GM12878 (cell line): ENCODE measurements around the gene PAPPA. TPM values are rescaled to one million over a fixed set of nuclear protein-coding genes. Genes with fewer than 3 reads are reported as not detected.

ENCODE experiments used
- ATAC-seq: fragments of 200-7000 bp; cut with Tn5 transposase; 3 replicates; pipeline ENCODE4 v1.9.1; 2020; ENCODE audit warnings: mild to moderate bottlenecking, moderate library complexity
- BruUV-seq: library from RNA; stranded (reverse); fragments of 400-500 nt; replicated peaks from 2 replicates; lab custom pipeline; 2021; lab: Mats Ljungman, UMichigan
- CTCF ChIA-PET: fragments of 300-600 bp; sonication (Branson Sonifier 250); formaldehyde crosslinking; extraction: SDS; loops from one replicate; lab custom pipeline; 2021; ENCODE audit warnings: inconsistent platforms; lab: Yijun Ruan, JAX
- POLR2A ChIA-PET: fragments of 350-600 bp; formaldehyde crosslinking; extraction: SDS; loops from one replicate; lab custom pipeline; 2021; ENCODE audit warnings: inconsistent platforms; lab: Charles Lee
- RAD21 ChIA-PET: fragments of 300-600 bp; sonication (Branson Sonifier 250); formaldehyde crosslinking; loops from one replicate; lab custom pipeline; 2023; ENCODE audit warnings: antibody characterized with exemption; ENCODE audit not compliant: unreplicated experiment; lab: Charles Lee
- SMC1A ChIA-PET: fragments of 300-600 bp; sonication (Branson Sonifier 250); formaldehyde crosslinking; loops from one replicate; lab custom pipeline; 2023; ENCODE audit not compliant: unreplicated experiment, uncharacterized antibody; lab: Charles Lee
- DNase-seq: peaks from one replicate; pipeline ENCODE4 v3.0.0-alpha.2; 2011; ENCODE audit warnings: low read depth, low spot score
- FAIRE-seq: peaks from 3 replicates; lab custom pipeline; 2011; peaks lifted over from hg19 to GRCh38; lab: Jason Lieb, UNC
- H2AFZ ChIP-seq: 2 replicates; pipeline ENCODE4 v1.6.0; 2011; ENCODE audit warnings: low read depth, low read length, control low read depth; ENCODE audit not compliant: control insufficient read depth
- H3K27ac ChIP-seq: 2 replicates; pipeline ENCODE4 v1.5.1; 2011; ENCODE audit warnings: control low read depth; ENCODE audit not compliant: control insufficient read depth, insufficient read depth
- H3K27me3 ChIP-seq, 2 experiments: replicated peaks in 1 of 2; 2 replicates each; pipeline versions ENCODE4 v1.6.0 to v1.6.1; 2011; ENCODE audit warnings: low read length in 1 of 2; ENCODE audit not compliant: control insufficient read depth in 2 of 2, insufficient read depth in 2 of 2
- H3K36me3 ChIP-seq, 2 experiments: 2 replicates each; pipeline ENCODE4 v1.5.1; 2011; ENCODE audit warnings: low read length in 1 of 2; ENCODE audit not compliant: control insufficient read depth in 2 of 2, insufficient read depth in 2 of 2
- H3K4me1 ChIP-seq: 2 replicates; pipeline ENCODE4 v1.6.1; 2011; ENCODE audit warnings: mild to moderate bottlenecking, low read length, moderate library complexity, mixed read lengths; ENCODE audit not compliant: control insufficient read depth, insufficient read depth
- H3K4me2 ChIP-seq: 2 replicates; pipeline ENCODE4 v1.6.0; 2011; ENCODE audit warnings: control low read depth; ENCODE audit not compliant: control insufficient read depth, insufficient read depth
- H3K4me3 ChIP-seq: fragments of 200-600 bp; sonication (generic); 2 replicates; pipeline ENCODE4 v1.5.1; 2016
- H3K79me2 ChIP-seq: 2 replicates; pipeline ENCODE4 v1.6.0; 2011; ENCODE audit warnings: low read length; ENCODE audit not compliant: control insufficient read depth, insufficient read depth
- H3K9ac ChIP-seq: 2 replicates; pipeline ENCODE4 v1.8.0; 2011; ENCODE audit warnings: low read length, control low read depth, mixed read lengths; ENCODE audit not compliant: control insufficient read depth, insufficient read depth
- H3K9me3 ChIP-seq: replicated peaks from 3 replicates; pipeline ENCODE4 v1.5.1; 2011; ENCODE audit warnings: mild to moderate bottlenecking, low read length; ENCODE audit not compliant: control insufficient read depth, insufficient read depth
- H4K20me1 ChIP-seq: 2 replicates; pipeline ENCODE4 v1.6.0; 2011; ENCODE audit not compliant: control insufficient read depth, insufficient read depth
- SREBF1 ChIP-seq: IDR thresholded peaks from 2 replicates; pipeline ENCODE4 v1.6.1; 2012; ENCODE audit warnings: mild to moderate bottlenecking, low read length
- ZBTB40 ChIP-seq: fragments of 450-650 bp; IDR thresholded peaks from 2 replicates; pipeline ENCODE4 v1.6.1; 2016; ENCODE audit warnings: mild to moderate bottlenecking, moderate library complexity, borderline replicate concordance
- ZNF24 ChIP-seq: fragments of 450-650 bp; IDR thresholded peaks from 2 replicates; pipeline ENCODE4 v1.6.1; 2017; ENCODE audit warnings: antibody characterized with exemption, mild to moderate bottlenecking
- WGBS: methylation state at CpG from one replicate; pipeline ENCODE4 v1.1.6; 2016; ENCODE audit warnings: low lambda C conversion rate; ENCODE audit not compliant: insufficient replicate concordance, insufficient coverage; ENCODE audit errors: missing lambda C conversion rate; 5-methylcytosine and 5-hydroxymethylcytosine counted together
- in situ Hi-C: fragments of 300-500 bp; cut with MboI; formaldehyde crosslinking; loops from 9 replicates; pipeline ENCODE4 v1.14.3; 2018; ENCODE audit warnings: mixed read lengths
- intact Hi-C: fragments of 100-400 bp; cut with micrococcal nuclease; formaldehyde crosslinking; loops from one replicate; pipeline ENCODE4 v1.14.2; 2022; ENCODE audit not compliant: unreplicated experiment
- polyA plus RNA-seq, 11 experiments: library from polyadenylated mRNA; depleted of rRNA in 4 of 11; unstranded in 6 of 11; stranded (reverse) in 5 of 11; fragments of >200 nt; fragmentation: Nextera tagmentation in 4 of 11; fragmentation: Illumina TruSeq in 1 of 11; extraction: Ambion mirVana in 4 of 11; extraction: Trizol in 1 of 11; gene quantifications; 1 replicate in 1 of 11; 2 replicates in 10 of 11; pipeline versions ENCODE4 v1.2.1 to v1.2.3, GENCODE V29; 2011 to 2016; ENCODE audit warnings: inconsistent platforms in 2 of 11, missing spikeins in 2 of 11, low read depth in 1 of 11
- total RNA-seq, 4 experiments: library from RNA; depleted of rRNA in 3 of 4; stranded (reverse); fragments of >200 nt in 3 of 4; fragmentation: Illumina TruSeq in 1 of 4; extraction: Trizol in 1 of 4; gene quantifications; 2 replicates each; pipeline versions ENCODE4 v1.2.1 to v1.2.3, GENCODE V29; 2013 to 2021

PAPPA gene
- total and polyA plus RNA-seq, 10 of the 15 experiments (the other 5 are each of a cell fraction or from before 2014, with no cell fraction given) = under 0.01 to 0.19 (median 0.02) TPM; not detected in 4

GRCh38 chr9:116165912-116166311 lies 12.3 kb downstream of the PAPPA start:
- in situ Hi-C loops (loop anchor here (10.0 kb wide), 1 partner anchor 571 kb away; no protein-coding TSS in a partner anchor), intact Hi-C loops (loop anchor here (2.0 to 10.0 kb wide), 2 partner anchors 329 to 495 kb away; no protein-coding TSS in a partner anchor)
- Histone ChIP-seq H3K36me3 (no peaks in the 10 kb centered on the region), H3K27ac (no peak overlapping the region), H3K79me2 (no peaks in the 10 kb centered on the region), H2AFZ (no peak overlapping the region), H3K4me1 (no peaks in the 10 kb centered on the region), H3K9me3 (no peaks in the 10 kb centered on the region), H3K27me3 (no peaks in the 10 kb centered on the region), H3K4me2 (no peak overlapping the region), H3K4me3 (no peak overlapping the region), H4K20me1 (no peaks in the 10 kb centered on the region), H3K9ac (no peak overlapping the region)
- RAD21 ChIA-PET = no interaction called here
- CTCF ChIA-PET = interaction anchor here (1.4 to 2.8 kb wide), 2 partner anchors 17 to 495 kb away, joined by 3 to 12 read pairs; no protein-coding TSS in a partner anchor
- POLR2A ChIA-PET = no interaction called here
- ATAC-seq (no peak), FAIRE-seq (no peak), DNase-seq (no peak)
- BruUV-seq = no TSS peak
- SMC1A ChIA-PET = interaction anchor here (1.1 kb wide), 1 partner anchor 406 kb away, joined by 3 read pairs; no protein-coding TSS in a partner anchor
- TF ChIP-seq SREBF1 = no peak
- no peak for TF ChIP-seq ZBTB40
- TF ChIP-seq ZNF24 = no peak
- WGBS = 0% methylated on average over 2 of the region's 2 CpGs
